AG04450 (cell line): Measurements from ENCODE around the gene KRTAP10-9. TPM values are rescaled to one million over a fixed set of nuclear protein-coding genes. Genes with fewer than 3 reads are reported as not detected.
"Not testable (repeated sequence)": the region's sequence is repeated elsewhere in the genome, so short reads cannot be mapped to it uniquely, and the experiment has no call there.

Experiments used
- CTCF ChIA-PET: fragments of 300-600, 350-600 bp; formaldehyde crosslinking; extraction: SDS; loops from one replicate; lab custom pipeline; 2022; ENCODE audit warnings: antibody characterized with exemption, inconsistent platforms; lab: Charles Lee
- POLR2A ChIA-PET: fragments of 350-600 bp; formaldehyde crosslinking; extraction: SDS; loops from one replicate; lab custom pipeline; 2021; ENCODE audit warnings: antibody characterized with exemption, inconsistent platforms; lab: Yijun Ruan, JAX
- DNase-seq: peaks from one replicate; pipeline ENCODE4 v3.0.0-alpha.2; 2011; ENCODE audit warnings: low read depth, low spot score
- H3K27ac ChIP-seq: one replicate; pipeline ENCODE4 v1.5.1; 2012; ENCODE audit warnings: low read depth, low read length, control low read depth
- H3K27me3 ChIP-seq: one replicate; pipeline ENCODE4 v1.6.0; 2012; ENCODE audit warnings: low read length; ENCODE audit not compliant: control insufficient read depth, insufficient read depth
- H3K4me3 ChIP-seq: 2 replicates; pipeline ENCODE4 v1.5.1; 2011; ENCODE audit warnings: mild to moderate bottlenecking, low read depth, low read length, control low read depth
- H3K9me3 ChIP-seq: 2 replicates; pipeline ENCODE4 v1.5.1; 2012; ENCODE audit warnings: low read length; ENCODE audit not compliant: control insufficient read depth, insufficient read depth
- CTCF ChIP-seq: IDR thresholded peaks from 2 replicates; pipeline ENCODE4 v1.5.1; 2011; ENCODE audit warnings: low read depth, low read length, control low read depth, inconsistent platforms
- polyA minus RNA-seq: library from RNA; depleted of rRNA, polyadenylated mRNA; stranded (reverse); fragments of >200 nt; gene quantifications from 2 replicates; pipeline ENCODE4 v1.2.3, GENCODE V29; 2011; rRNA and poly(A)+ RNA removed
- polyA plus RNA-seq: library from polyadenylated mRNA; depleted of rRNA; stranded (reverse); fragments of >200 nt; gene quantifications from 2 replicates; pipeline ENCODE4 v1.2.3, GENCODE V29; 2011; rRNA removed

KRTAP10-9 gene
- polyA plus RNA-seq (not detected in 2 replicates), polyA minus RNA-seq (not detected in 2 replicates)

- Histone ChIP-seq H3K27ac (no peak within 1 kb of the TSS), H3K27me3 (no peaks in the 10 kb centered on the region), H3K9me3 (peaks cover 46% of the 10 kb centered on the region), H3K4me3 (no peak within 1 kb of the TSS)
- ChIA-PET POLR2A (no interaction called here), CTCF (no interaction called here)
- no peak for DNase-seq
- no peak for TF ChIP-seq CTCF
These were observed at the start of gene KRTAP10-9 for GRCh38 chr21:44626673-44627143. Gene KRTAP10-9, plus strand, starts transcription at chr21:44627093. Its CDS starts 79 bp downstream, at chr21:44627172.

- Histone ChIP-seq H3K9me3 (peaks cover 30% of the 10 kb centered on the region), H3K27me3 (no peaks in the 10 kb centered on the region), H3K4me3 (no peak overlapping the region), H3K27ac (no peak overlapping the region)
- ChIA-PET CTCF (no interaction called here), POLR2A (no interaction called here)
- TF ChIP-seq CTCF, result no peak
- DNase-seq, result no peak
These were observed 48.4 kb upstream of the KRTAP10-9 start for GRCh38 chr21:44578371-44579055.

GRCh38 chr21:44579056-44579832 is 47.6 kb upstream of the KRTAP10-9 start:
- H3K27me3 ChIP-seq, result no peaks in the 10 kb centered on the region
- peaks cover 30% of the 10 kb centered on the region for H3K9me3 ChIP-seq
- no peak overlapping the region for H3K4me3 ChIP-seq
- ChIA-PET CTCF (no interaction called here), POLR2A (no interaction called here)
- no peak for DNase-seq
- TF ChIP-seq CTCF, result no peak
- no peak overlapping the region for H3K27ac ChIP-seq

- Histone ChIP-seq H3K27ac (no peak overlapping the region), H3K4me3 (no peak overlapping the region), H3K27me3 (no peaks in the 10 kb centered on the region), H3K9me3 (peaks cover 30% of the 10 kb centered on the region)
- CTCF ChIA-PET, result no interaction called here
- no peak for DNase-seq
- POLR2A ChIA-PET, result no interaction called here
- no peak for TF ChIP-seq CTCF
These were observed 47.1 kb upstream of the KRTAP10-9 start for GRCh38 chr21:44579833-44580144.

- H3K4me3 ChIP-seq, CTCF ChIA-PET, DNase-seq, H3K27ac ChIP-seq, H3K27me3 ChIP-seq, POLR2A ChIA-PET: not testable (repeated sequence)
- peaks cover 30% of the 10 kb centered on the region for H3K9me3 ChIP-seq
These were observed 46.6 kb upstream of the KRTAP10-9 start, which contains the start of gene KRTAP10-5 for GRCh38 chr21:44580231-44580821. Gene KRTAP10-5, minus strand, starts transcription at chr21:44580604. Its CDS starts 26 bp downstream, at chr21:44580578.
